ENCODE measurements around the gene MMP17. TPM values are rescaled to one million over a fixed set of nuclear protein-coding genes. Genes with fewer than 3 reads are reported as not detected.

Gene MMP17
- total and polyA plus RNA-seq, 8 donors = 2.0 to 5.2 (median 3.3) TPM

GRCh38 chr12:131864469-131864868, 36.3 kb downstream of the MMP17 start:
- H3K4me1 ChIP-seq = peaks cover 5 to 31% of the 10 kb centered on the region in 2 donors
- peaks cover 0 to 13% of the 10 kb centered on the region in 2 donors for H3K27me3 ChIP-seq
- no peak overlapping the region for H3K4me3 ChIP-seq
- no peak overlapping the region for H3K27ac ChIP-seq
- H3K36me3 ChIP-seq = no peaks in the 10 kb centered on the region
- no peak for TF ChIP-seq CTCF (IDR thresholded peaks at IDR 0.05)
- intact Hi-C loops (cut with DNase I) = no loop called here
- no peak for ATAC-seq
- DNase-seq = no peak
- H3K9me3 ChIP-seq = no peaks in the 10 kb centered on the region

GRCh38 chr12:131865180-131865875, 37.1 kb downstream of the MMP17 start:
- DNase-seq = peak in 1 of 4 donors; percentile 50
- TF ChIP-seq CTCF (IDR thresholded peaks at IDR 0.05) = no peak
- H3K27me3 ChIP-seq = peaks cover 0 to 13% of the 10 kb centered on the region in 2 donors
- no peak overlapping the region for H3K27ac ChIP-seq
- no peaks in the 10 kb centered on the region for H3K36me3 ChIP-seq
- no peaks in the 10 kb centered on the region for H3K9me3 ChIP-seq
- peaks cover 5 to 23% of the 10 kb centered on the region in 2 donors for H3K4me1 ChIP-seq
- no peak for ATAC-seq
- intact Hi-C loops (cut with DNase I) = no loop called here
- no peak overlapping the region for H3K4me3 ChIP-seq

- Histone ChIP-seq H3K9me3 (no peaks in the 10 kb centered on the region), H3K4me3 (no peak overlapping the region), H3K27ac (no peak overlapping the region), H3K27me3 (peaks cover 0 to 12% of the 10 kb centered on the region in 2 donors), H3K36me3 (no peaks in the 10 kb centered on the region), H3K4me1 (peaks cover 0 to 16% of the 10 kb centered on the region in 2 donors)
- no peak for TF ChIP-seq CTCF (IDR thresholded peaks at IDR 0.05)
- intact Hi-C loops (cut with DNase I) = no loop called here
- ATAC-seq (no peak), DNase-seq (no peak)
These were observed 39.3 kb downstream of the MMP17 start for GRCh38 chr12:131867471-131867870.

GRCh38 chr12:131867891-131868675, 39.9 kb downstream of the MMP17 start:
- H3K9me3 ChIP-seq = no peaks in the 10 kb centered on the region
- H3K27ac ChIP-seq = no peak overlapping the region
- DNase-seq (no peak), ATAC-seq (no peak)
- H3K4me1 ChIP-seq = peaks cover 0 to 17% of the 10 kb centered on the region in 2 donors
- intact Hi-C loops (cut with DNase I) = no loop called here
- H3K27me3 ChIP-seq = peaks cover 0 to 5% of the 10 kb centered on the region in 2 donors
- TF ChIP-seq CTCF (IDR thresholded peaks at IDR 0.05) = no peak
- no peaks in the 10 kb centered on the region for H3K36me3 ChIP-seq
- H3K4me3 ChIP-seq = no peak overlapping the region

- no peak for TF ChIP-seq CTCF (IDR thresholded peaks at IDR 0.05)
- no peak overlapping the region for H3K4me3 ChIP-seq
- H3K27ac ChIP-seq = no peak overlapping the region
- intact Hi-C loops (cut with DNase I) = no loop called here
- peaks cover 0 to 23% of the 10 kb centered on the region in 2 donors for H3K4me1 ChIP-seq
- no peak for ATAC-seq
- no peaks in the 10 kb centered on the region for H3K9me3 ChIP-seq
- H3K27me3 ChIP-seq = no peaks in the 10 kb centered on the region
- DNase-seq = no peak
- no peaks in the 10 kb centered on the region for H3K36me3 ChIP-seq
These were observed 41.8 kb downstream of the MMP17 start for GRCh38 chr12:131869871-131870418.

All from left lung (tissue), 10 donors.